RCC 7860 (cell line): ENCODE results near the gene NANOG.
"Not testable (repeated sequence)": the region's sequence is repeated elsewhere in the genome, so short reads cannot be mapped to it uniquely, and the experiment has no call there.

Source experiments
- DNase-seq: peaks from one replicate; pipeline ENCODE4 v3.0.0-alpha.2; 2015; ENCODE audit warnings: low spot score
- FAIRE-seq: peaks from 2 replicates; lab custom pipeline; 2012; peaks lifted over from hg19 to GRCh38; lab: Jason Lieb, UNC

NANOG gene

DNA sequence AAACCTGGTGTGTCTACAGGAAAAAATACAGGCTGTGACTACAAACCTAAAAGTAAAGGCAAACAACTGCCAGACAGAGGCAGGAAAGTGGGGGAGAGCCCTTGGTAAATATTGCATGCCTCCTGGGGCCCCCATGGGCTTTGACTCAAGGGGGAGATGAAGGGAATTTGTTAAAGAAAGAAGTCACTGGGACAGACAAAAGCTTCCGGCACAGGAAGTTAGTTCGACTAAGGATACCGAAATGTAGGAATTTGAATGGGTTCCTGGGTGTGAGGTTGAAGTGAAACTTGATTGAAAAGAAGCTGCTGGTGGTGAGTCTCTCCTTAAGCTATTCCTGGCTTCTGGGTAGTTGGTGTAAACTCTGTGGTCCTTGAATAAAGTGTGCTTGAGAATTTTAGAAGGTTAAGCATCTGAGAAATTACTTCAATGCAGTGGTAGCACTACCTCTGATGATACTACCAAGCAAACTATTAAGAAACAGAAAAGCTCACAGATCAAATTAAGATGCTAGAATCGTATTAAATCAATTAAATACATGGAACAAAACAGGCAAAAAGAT, 9.6 kb downstream of the NANOG start:
- FAIRE-seq, DNase-seq: not testable (repeated sequence)

- no peak for DNase-seq
- FAIRE-seq: no peak
Measured at GRCh38 chr12:7801460-7801859, 12.3 kb downstream of the NANOG start.

- not testable (repeated sequence) for FAIRE-seq, DNase-seq
Measured at GRCh38 chr12:7806319-7806718, 17.1 kb downstream of the NANOG start.

DNA sequence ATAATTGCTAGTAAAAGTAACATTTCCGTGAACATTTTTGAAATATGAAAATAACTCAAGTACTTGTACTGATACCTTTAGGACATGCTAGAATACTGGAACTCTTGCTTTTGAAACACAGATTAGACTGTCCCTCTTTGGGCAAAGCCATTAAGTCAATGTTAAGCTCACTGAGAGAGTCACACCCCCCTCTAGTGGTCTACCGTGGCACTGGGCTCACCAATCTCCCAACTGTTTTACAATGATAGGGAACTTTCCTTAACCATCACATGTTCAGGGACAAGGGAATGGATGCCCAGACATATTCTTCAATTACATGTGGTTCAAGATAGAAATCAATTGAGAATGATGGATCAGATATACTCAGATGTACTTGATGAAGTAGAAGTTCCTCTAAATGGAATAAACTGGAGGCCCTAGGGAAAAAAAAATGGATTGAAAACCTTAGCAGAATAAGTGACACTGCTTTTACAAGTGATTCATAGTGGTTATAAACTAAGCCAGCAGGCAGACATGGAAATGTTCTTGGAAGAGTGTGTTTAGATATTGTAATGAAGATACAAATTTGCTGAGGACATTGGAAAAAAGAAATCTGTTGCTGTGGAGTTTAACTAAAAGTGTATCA, 17.8 kb downstream of the NANOG start:
- FAIRE-seq: peak; percentile 34
- DNase-seq: peak; percentile 37

DNA sequence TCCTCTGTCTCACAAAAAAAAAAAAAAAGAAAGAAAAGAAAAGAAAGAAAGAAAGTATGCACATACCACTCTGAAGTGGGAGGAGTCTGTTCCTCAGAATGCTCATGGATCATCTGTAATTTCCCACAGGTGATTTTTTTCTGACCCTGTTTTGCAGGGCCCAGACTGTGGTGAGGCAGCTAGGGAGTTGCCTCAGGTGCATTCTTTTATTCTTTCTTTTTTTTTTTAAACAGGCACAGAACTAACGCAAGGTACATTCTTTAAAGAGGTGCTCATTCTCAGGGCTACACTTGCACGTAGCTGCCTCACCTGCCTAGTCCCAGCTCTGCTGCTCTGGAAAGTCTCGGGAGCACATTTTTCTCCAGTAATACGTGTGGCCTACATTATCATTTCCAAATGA, 36.6 kb downstream of the NANOG start:
- FAIRE-seq, DNase-seq: not testable (repeated sequence)

GRCh38 chr12:7829737-7830136, 40.5 kb downstream of the NANOG start:
- FAIRE-seq, DNase-seq: not testable (repeated sequence)

GRCh38 chr12:7832059-7832696, 43.0 kb downstream of the NANOG start:
- DNase-seq (peak; percentile 27), FAIRE-seq (no peak)

GRCh38 chr12:7833201-7833600, 44.0 kb downstream of the NANOG start:
- not testable (repeated sequence) for FAIRE-seq, DNase-seq

DNA sequence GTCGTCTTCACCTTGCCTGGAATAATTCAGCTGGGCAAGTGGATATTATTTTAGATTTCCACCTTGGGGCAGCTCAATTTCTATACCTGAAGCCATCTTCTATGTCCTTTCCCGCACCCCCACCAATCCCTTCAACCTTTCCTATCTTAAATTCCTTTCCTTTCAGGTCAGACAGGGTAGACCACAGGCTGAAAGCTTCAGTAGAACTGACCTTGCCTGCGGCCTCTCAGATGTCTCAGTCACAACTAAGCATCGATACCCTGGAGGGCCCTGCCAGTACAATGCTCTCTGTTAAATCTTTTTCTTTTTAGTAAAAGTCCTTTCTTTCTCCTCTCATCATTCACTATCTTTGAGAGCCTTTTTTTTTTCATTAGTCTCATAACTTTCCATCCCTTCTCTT, 44.6 kb downstream of the NANOG start:
- FAIRE-seq (no peak), DNase-seq (no peak)

DNA sequence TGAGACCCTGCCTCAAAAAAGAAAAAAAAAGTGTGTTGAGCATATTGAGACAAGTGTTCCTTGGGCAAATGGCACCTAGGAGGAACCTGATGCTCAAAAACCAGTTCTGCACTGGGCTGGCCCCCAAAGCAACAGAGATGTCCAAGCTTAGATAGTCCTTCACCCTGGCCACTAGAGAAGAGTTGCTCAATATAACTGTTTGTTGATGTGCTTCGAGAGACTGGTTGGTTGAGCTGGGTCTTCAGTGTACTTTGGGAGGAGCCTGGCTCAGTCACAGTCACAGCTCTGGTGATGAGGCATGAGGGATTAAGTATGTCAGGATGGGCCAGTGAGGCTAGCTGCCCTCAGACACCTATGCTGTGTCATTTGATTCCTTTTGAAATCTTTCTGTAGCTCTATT, 45.5 kb downstream of the NANOG start:
- no peak for DNase-seq
- FAIRE-seq: no peak

GRCh38 chr12:7835116-7835515, 45.9 kb downstream of the NANOG start:
- FAIRE-seq (no peak), DNase-seq (no peak)

- no peak for DNase-seq
- FAIRE-seq: no peak
Measured at GRCh38 chr12:7835766-7836165, 46.6 kb downstream of the NANOG start.

DNA sequence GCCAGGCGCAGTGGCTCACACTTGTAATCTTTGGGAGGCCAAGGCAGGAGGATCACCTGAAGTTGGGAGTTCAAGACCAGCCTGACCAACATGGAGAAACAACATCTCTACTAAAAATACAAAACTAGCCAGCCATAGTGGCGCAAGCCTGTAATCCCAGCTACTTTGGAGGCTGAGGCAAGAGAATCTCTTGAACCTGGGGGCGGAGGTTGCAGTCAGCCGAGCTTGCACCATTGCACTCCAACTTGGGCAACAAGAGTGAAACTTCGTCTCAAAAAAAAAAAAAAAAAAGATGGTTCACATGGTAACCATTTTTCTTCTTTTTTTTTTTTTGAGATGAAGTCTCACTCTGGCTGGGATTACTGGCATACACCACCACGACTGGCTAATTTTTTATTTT, 48.2 kb downstream of the NANOG start:
- no peak for FAIRE-seq

DNA sequence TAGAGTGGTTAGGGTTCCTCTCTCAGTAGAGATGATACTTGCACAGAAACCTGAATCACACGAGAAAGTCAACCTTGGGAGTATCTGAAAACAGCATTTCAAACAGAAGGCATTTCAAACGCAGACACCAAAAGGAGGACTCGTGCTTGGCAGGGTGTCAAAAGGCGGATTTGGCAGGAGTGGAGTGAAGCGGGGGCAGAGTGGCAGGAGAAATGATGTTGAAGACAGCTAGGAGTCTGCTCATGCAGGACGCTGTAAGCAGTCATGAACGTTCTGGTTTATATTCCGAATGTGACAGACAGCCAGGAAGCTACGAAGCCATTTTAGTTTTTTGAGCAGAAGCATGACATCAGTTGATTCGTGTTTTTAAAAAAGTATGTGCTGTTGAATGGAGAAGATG, 50.0 kb downstream of the NANOG start:
- not testable (repeated sequence) for FAIRE-seq, DNase-seq

More for the DNA sequence above, 48.2 kb downstream of the NANOG start:
- DNase-seq: no peak

DNA sequence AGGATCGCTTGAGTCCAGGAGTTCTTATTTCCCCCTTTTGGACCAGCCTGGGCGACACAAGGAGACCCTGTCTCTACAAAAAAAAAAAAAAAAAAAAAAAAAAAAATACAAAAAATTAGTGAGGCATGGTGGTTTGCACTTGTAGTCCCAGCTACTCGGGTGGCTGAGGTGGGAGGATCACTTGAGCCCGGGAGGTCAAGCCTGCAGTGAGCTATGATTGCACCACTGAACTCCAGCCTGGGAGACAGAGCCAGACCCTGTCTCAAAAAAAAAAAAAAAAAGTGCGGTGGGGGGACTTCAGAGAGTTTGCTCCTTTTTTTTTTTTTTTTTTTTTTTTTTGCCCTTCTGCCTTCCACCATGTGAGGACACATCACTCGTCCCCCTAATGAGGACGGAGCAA, 50.6 kb downstream of the NANOG start:
- not testable (repeated sequence) for DNase-seq, FAIRE-seq

- not testable (repeated sequence) for FAIRE-seq, DNase-seq
Measured at GRCh38 chr12:7842444-7842843, 53.2 kb downstream of the NANOG start.

DNA sequence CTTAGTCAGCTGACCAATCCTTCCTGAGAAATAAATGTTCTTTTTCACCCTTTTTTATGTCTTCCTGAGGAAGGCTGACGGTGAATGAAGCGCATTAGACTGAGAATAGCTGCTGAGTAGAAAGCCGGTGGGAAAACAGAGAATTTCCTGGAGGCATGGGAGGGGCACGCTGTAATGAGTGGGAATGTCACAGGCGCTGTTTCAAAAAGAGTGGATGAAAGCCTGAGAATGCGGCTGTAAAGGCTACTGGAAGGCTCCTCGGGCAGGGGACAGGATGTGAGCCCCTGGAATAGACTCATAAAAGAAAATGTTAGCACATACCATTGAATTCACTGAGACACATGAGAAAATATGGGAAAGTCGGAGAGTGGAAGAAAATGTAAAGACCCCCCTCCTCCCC, 53.9 kb downstream of the NANOG start:
- DNase-seq, FAIRE-seq: not testable (repeated sequence)

GRCh38 chr12:7843583-7843982, 54.4 kb downstream of the NANOG start:
- DNase-seq, FAIRE-seq: not testable (repeated sequence)

GRCh38 chr12:7844116-7844515, 54.9 kb downstream of the NANOG start:
- FAIRE-seq: no peak
- no peak for DNase-seq

DNA sequence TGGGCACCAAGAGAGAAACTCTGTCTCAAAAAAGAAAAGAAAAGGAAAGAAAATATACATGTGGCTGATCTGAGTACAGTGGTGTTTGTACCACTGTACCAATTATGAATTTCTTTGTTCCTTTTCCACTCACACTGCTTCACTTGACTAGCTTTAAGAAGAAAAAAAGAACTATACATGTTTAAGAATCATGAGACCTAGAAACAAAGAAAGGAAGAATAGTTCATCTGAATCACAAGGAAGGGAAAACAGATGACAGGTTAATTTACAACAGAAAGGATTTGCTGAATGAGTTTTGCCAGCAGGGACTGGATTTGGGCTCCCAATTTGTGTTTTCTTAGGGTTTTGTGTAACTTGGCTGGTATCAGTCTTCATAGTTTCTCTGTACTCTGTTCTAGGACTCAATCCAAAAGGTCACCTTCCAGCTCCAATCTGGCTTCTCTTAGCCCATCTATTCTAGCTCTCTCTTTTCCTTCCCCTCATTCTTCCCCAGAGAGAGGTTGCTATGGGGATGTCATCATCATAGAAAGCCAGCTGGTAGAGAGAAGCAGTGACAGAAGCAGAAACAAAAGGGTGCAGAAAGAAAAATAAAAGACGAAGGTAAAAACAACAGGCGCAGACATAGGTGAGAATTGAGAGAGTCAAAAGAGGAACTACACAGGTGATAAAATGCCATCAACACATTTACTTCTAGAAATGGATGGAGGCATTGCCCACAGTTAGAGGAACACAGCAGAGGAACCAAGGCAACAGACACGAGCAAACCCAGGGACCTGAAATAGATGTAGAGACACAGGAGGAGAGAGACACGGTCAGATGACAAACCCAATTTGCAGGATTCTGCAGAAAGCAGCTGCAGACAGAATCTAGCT, 58.3 kb downstream of the NANOG start:
- FAIRE-seq, DNase-seq: not testable (repeated sequence)

DNA sequence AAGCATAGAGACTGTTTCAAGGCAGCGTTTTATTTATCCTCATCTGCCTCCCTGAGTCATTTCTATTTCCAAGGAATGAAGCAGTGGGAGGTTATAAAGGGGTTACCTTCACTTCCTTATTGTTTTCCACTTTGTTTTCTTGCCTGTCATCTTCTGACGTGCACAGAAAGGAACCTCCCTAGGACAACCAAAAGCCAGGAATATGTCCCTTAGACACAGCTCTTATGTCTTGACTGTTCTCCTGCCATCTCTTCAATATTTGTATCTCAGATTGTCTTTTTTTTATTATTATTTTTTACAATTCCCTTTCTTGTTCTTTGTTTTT, 58.9 kb downstream of the NANOG start:
- not testable (repeated sequence) for DNase-seq, FAIRE-seq
